PC-9 (cell line): Measurements from ENCODE around the gene CASKIN1.

Source experiments
- CTCF ChIP-seq: fragments of 200-600 bp; sonication (generic); conservative IDR thresholded peaks from 2 replicates; pipeline ENCODE4 v1.6.1; 2017; ENCODE audit warnings: mixed run types, antibody characterized with exemption, mild to moderate bottlenecking, moderate library complexity
- EZH2 ChIP-seq: fragments of 200-600 bp; sonication (generic); IDR thresholded peaks from 2 replicates; pipeline ENCODE4 v1.8.0; 2017; ENCODE audit warnings: antibody characterized with exemption, low read depth

DNA sequence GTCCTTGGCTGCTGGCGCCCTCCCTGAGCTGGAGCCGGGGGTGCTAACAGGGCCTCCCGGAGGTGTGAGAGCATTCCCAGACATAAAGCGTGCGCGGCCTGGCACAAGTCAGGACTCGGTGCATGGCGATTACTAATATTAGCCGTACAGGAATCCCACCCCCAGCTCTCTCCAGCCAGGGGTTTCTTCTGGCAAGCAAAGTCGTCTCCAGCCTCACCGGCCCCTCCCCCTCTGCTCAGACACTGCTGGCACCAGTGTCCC lies 5.0 kb downstream of the CASKIN1 start:
- TF ChIP-seq CTCF (no peak), EZH2 (no peak)
